ENCODE results near the gene MSANTD2. TPM values are rescaled to one million over a fixed set of nuclear protein-coding genes. Genes with fewer than 3 reads are reported as not detected.

MSANTD2 gene
- polyA plus RNA-seq (2011; rRNA removed) (3.4 and 5.7 TPM in 2 replicates), polyA minus RNA-seq (2011; rRNA and poly(A)+ RNA removed) (2.0 and 3.0 TPM in 2 replicates)

GRCh38 chr11:124800226-124800929 is at the start of gene MSANTD2:
TSS of gene MSANTD2 (minus strand) at chr11:124800406. CDS start at chr11:124800380, 26 bp downstream.
- no peaks in the 10 kb centered on the region for H3K36me3 ChIP-seq (ENCODE audit: control insufficient read depth, insufficient read depth, low read length)
- H3K27me3 ChIP-seq (ENCODE audit: control insufficient read depth, insufficient read depth, low read length), result no peaks in the 10 kb centered on the region
- TF ChIP-seq CTCF (IDR thresholded peaks at IDR 0.05; ENCODE audit: insufficient read depth, low read depth, low read length), result no peak
- CTCF ChIA-PET, result interaction anchor here (0.7 to 6.1 kb wide), 7 partner anchors 13 to 136 kb away, joined by 3 to 41 read pairs (median 6); no protein-coding TSS in a partner anchor
- H3K4me3 ChIP-seq (ENCODE audit: low read depth, low read length), result peak within 1 kb of the TSS; percentile 89
- DNase-seq (ENCODE audit: low read depth), result no peak
- POLR2A ChIA-PET, result interaction anchor here (0.6 kb wide), 1 partner anchor 126 kb away, joined by 4 read pairs; the partner anchor contains the start of gene SPA17

- Histone ChIP-seq H3K36me3 (ENCODE audit: control insufficient read depth, insufficient read depth, low read length) (no peaks in the 10 kb centered on the region), H3K27me3 (ENCODE audit: control insufficient read depth, insufficient read depth, low read length) (peaks cover 58% of the 10 kb centered on the region), H3K4me3 (ENCODE audit: low read depth, low read length) (no peak overlapping the region)
- POLR2A ChIA-PET, result no interaction called here
- no peak for TF ChIP-seq CTCF (IDR thresholded peaks at IDR 0.05; ENCODE audit: insufficient read depth, low read depth, low read length)
- CTCF ChIA-PET, result interaction anchor here (1.1 to 1.3 kb wide), 3 partner anchors 8 to 23 kb away, joined by 4 to 6 read pairs (median 4); no protein-coding TSS in a partner anchor
- DNase-seq (ENCODE audit: low read depth), result no peak
Measured at GRCh38 chr11:124846070-124846673, 46.0 kb upstream of the MSANTD2 start.

GRCh38 chr11:124844664-124845079 is 44.5 kb upstream of the MSANTD2 start:
- Histone ChIP-seq H3K4me3 (ENCODE audit: low read depth, low read length) (no peak overlapping the region), H3K36me3 (ENCODE audit: control insufficient read depth, insufficient read depth, low read length) (no peaks in the 10 kb centered on the region), H3K27me3 (ENCODE audit: control insufficient read depth, insufficient read depth, low read length) (peaks cover 64% of the 10 kb centered on the region)
- CTCF ChIA-PET, result interaction anchor here (0.8 to 3.4 kb wide), 5 partner anchors 8 to 200 kb away, joined by 3 to 21 read pairs (median 4); partner anchors contain the start of gene ROBO3
- POLR2A ChIA-PET, result no interaction called here
- TF ChIP-seq CTCF (IDR thresholded peaks at IDR 0.05; ENCODE audit: insufficient read depth, low read depth, low read length), result no peak
- no peak for DNase-seq (ENCODE audit: low read depth)

GRCh38 chr11:124843616-124843910 is 43.4 kb upstream of the MSANTD2 start:
- Histone ChIP-seq H3K36me3 (ENCODE audit: control insufficient read depth, insufficient read depth, low read length) (no peaks in the 10 kb centered on the region), H3K27me3 (ENCODE audit: control insufficient read depth, insufficient read depth, low read length) (peaks cover 71% of the 10 kb centered on the region), H3K4me3 (ENCODE audit: low read depth, low read length) (no peak overlapping the region)
- POLR2A ChIA-PET, result no interaction called here
- DNase-seq (ENCODE audit: low read depth), result no peak
- CTCF ChIA-PET, result interaction anchor here (1.2 to 3.4 kb wide), 2 partner anchors 23 to 86 kb away, joined by 3 to 21 read pairs; partner anchors contain the start of gene ROBO3
- no peak for TF ChIP-seq CTCF (IDR thresholded peaks at IDR 0.05; ENCODE audit: insufficient read depth, low read depth, low read length)

GRCh38 chr11:124842305-124842704 is 42.1 kb upstream of the MSANTD2 start:
- Histone ChIP-seq H3K4me3 (ENCODE audit: low read depth, low read length) (no peak overlapping the region), H3K36me3 (ENCODE audit: control insufficient read depth, insufficient read depth, low read length) (no peaks in the 10 kb centered on the region), H3K27me3 (ENCODE audit: control insufficient read depth, insufficient read depth, low read length) (peaks cover 69% of the 10 kb centered on the region)
- TF ChIP-seq CTCF (IDR thresholded peaks at IDR 0.05; ENCODE audit: insufficient read depth, low read depth, low read length), result no peak
- ChIA-PET POLR2A (no interaction called here), CTCF (interaction anchor here (0.7 to 3.4 kb wide), 3 partner anchors 24 to 587 kb away, joined by 3 to 21 read pairs (median 3); partner anchors contain the start of gene ROBO3)
- no peak for DNase-seq (ENCODE audit: low read depth)

All from BJ (cell line).